H9 (cell line): ENCODE data around the gene B4GALT6. TPM values are rescaled to one million over a fixed set of nuclear protein-coding genes. Genes with fewer than 3 reads are reported as not detected.

Source experiments
- DNase-seq: peaks from one replicate; pipeline ENCODE4 v3.0.0-alpha.2; 2017
- H2AFZ ChIP-seq: one replicate; pipeline ENCODE4 v1.6.1; 2013; ENCODE audit warnings: mild to moderate bottlenecking, low read length, control low read depth, moderate library complexity
- H2AK5ac ChIP-seq: 2 replicates; pipeline ENCODE4 v1.6.1; 2013; ENCODE audit warnings: low read length, control low read depth, mixed read lengths; ENCODE audit not compliant: insufficient read length
- H2BK120ac ChIP-seq: one replicate; pipeline ENCODE4 v1.6.1; 2013; ENCODE audit warnings: low read depth, mild to moderate bottlenecking, low read length, control low read depth, inconsistent platforms; ENCODE audit not compliant: poor library complexity, severe bottlenecking
- H2BK12ac ChIP-seq: 2 replicates; pipeline ENCODE4 v1.6.1; 2013; ENCODE audit warnings: low read length, control low read depth, mixed read lengths, low read depth; ENCODE audit not compliant: insufficient read length
- H2BK15ac ChIP-seq: 2 replicates; pipeline ENCODE4 v1.6.1; 2013; ENCODE audit warnings: low read depth, low read length, control low read depth
- H2BK20ac ChIP-seq: one replicate; pipeline ENCODE4 v1.6.1; 2013; ENCODE audit warnings: low read depth, mild to moderate bottlenecking, low read length, control low read depth, inconsistent platforms; ENCODE audit not compliant: poor library complexity, severe bottlenecking
- H2BK5ac ChIP-seq: 2 replicates; pipeline ENCODE4 v1.6.1; 2013; ENCODE audit warnings: low read length, control low read depth, mixed read lengths; ENCODE audit not compliant: insufficient read length
- H3K14ac ChIP-seq: 2 replicates; pipeline ENCODE4 v1.6.1; 2013; ENCODE audit warnings: low read length, control low read depth; ENCODE audit not compliant: insufficient read depth
- H3K18ac ChIP-seq: 2 replicates; pipeline ENCODE4 v1.6.1; 2013; ENCODE audit warnings: low read depth, mild to moderate bottlenecking, mixed read lengths, low read length, control low read depth; ENCODE audit not compliant: insufficient read length
- H3K23ac ChIP-seq: 2 replicates; pipeline ENCODE4 v1.6.1; 2013; ENCODE audit warnings: low read length, control low read depth, mixed read lengths, low read depth; ENCODE audit not compliant: insufficient read length
- H3K23me2 ChIP-seq: 2 replicates; pipeline ENCODE4 v1.6.1; 2013; ENCODE audit warnings: low read depth, mild to moderate bottlenecking, mixed read lengths, low read length, control low read depth; ENCODE audit not compliant: insufficient read length, poor library complexity, severe bottlenecking
- H3K27ac ChIP-seq: 2 replicates; pipeline ENCODE4 v1.5.1; 2013; ENCODE audit warnings: low read length, control low read depth, mixed read lengths, low read depth; ENCODE audit not compliant: insufficient read length
- H3K27me3 ChIP-seq: 2 replicates; pipeline ENCODE4 v1.6.1; 2013; ENCODE audit warnings: low read length, control low read depth, inconsistent platforms; ENCODE audit not compliant: insufficient read depth
- H3K4ac ChIP-seq: 2 replicates; pipeline ENCODE4 v1.6.1; 2013; ENCODE audit warnings: low read depth, mild to moderate bottlenecking, control low read depth, inconsistent platforms, low read length, moderate library complexity
- H3K4me1 ChIP-seq: 2 replicates; pipeline ENCODE4 v1.6.1; 2013; ENCODE audit warnings: low read length, control low read depth, inconsistent platforms; ENCODE audit not compliant: insufficient read depth
- H3K4me2 ChIP-seq: 2 replicates; pipeline ENCODE4 v1.6.1; 2013; ENCODE audit warnings: low read length, control low read depth, mixed read lengths; ENCODE audit not compliant: insufficient read length, insufficient read depth
- H3K56ac ChIP-seq: 2 replicates; pipeline ENCODE4 v1.6.1; 2013; ENCODE audit warnings: low read depth, mild to moderate bottlenecking, mixed read lengths, low read length, control low read depth; ENCODE audit not compliant: insufficient read length
- H3K79me1 ChIP-seq: 2 replicates; pipeline ENCODE4 v1.6.1; 2013; ENCODE audit warnings: low read depth, mild to moderate bottlenecking, moderate library complexity, low read length, control low read depth, inconsistent platforms; ENCODE audit not compliant: insufficient read depth, poor library complexity, severe bottlenecking
- H3K79me2 ChIP-seq: 2 replicates; pipeline ENCODE4 v1.6.1; 2013; ENCODE audit warnings: low read length, control low read depth, inconsistent platforms; ENCODE audit not compliant: insufficient read depth
- H3K9ac ChIP-seq: 2 replicates; pipeline ENCODE4 v1.6.1; 2013; ENCODE audit warnings: low read length, control low read depth, mixed read lengths; ENCODE audit not compliant: insufficient read length; ENCODE audit errors: extremely low read depth
- H3K9me3 ChIP-seq: one replicate; pipeline ENCODE4 v1.6.1; 2013; ENCODE audit warnings: low read depth, low read length, inconsistent platforms; ENCODE audit not compliant: control insufficient read depth
- H3T11ph ChIP-seq: one replicate; pipeline ENCODE4 v1.6.1; 2013; ENCODE audit warnings: mild to moderate bottlenecking, low read length, control low read depth, inconsistent platforms
- H4K20me1 ChIP-seq: one replicate; pipeline ENCODE4 v1.6.1; 2013; ENCODE audit not compliant: control insufficient read depth, insufficient read length, insufficient read depth
- H4K5ac ChIP-seq: 2 replicates; pipeline ENCODE4 v1.6.1; 2013; ENCODE audit warnings: low read depth, mild to moderate bottlenecking, mixed read lengths, low read length, control low read depth; ENCODE audit not compliant: insufficient read length
- H4K8ac ChIP-seq: replicated peaks from 2 replicates; pipeline ENCODE4 v1.6.1; 2013; ENCODE audit warnings: low read length, control low read depth, mixed read lengths, low read depth; ENCODE audit not compliant: insufficient read length
- H4K91ac ChIP-seq: 2 replicates; pipeline ENCODE4 v1.6.1; 2013; ENCODE audit warnings: low read depth, mild to moderate bottlenecking, moderate library complexity, mixed read lengths, low read length, control low read depth; ENCODE audit not compliant: insufficient read length
- H3K27ac Mint-ChIP-seq, 3 experiments: 2 replicates in 2 of 3; 3 replicates in 1 of 3; pipeline ENCODE4 v1.8.0; 2020 to 2021; ENCODE audit warnings: mixed read lengths in 3 of 3, mild to moderate bottlenecking in 1 of 3, moderate library complexity in 1 of 3
- H3K27me3 Mint-ChIP-seq: 2 replicates; pipeline ENCODE4 v1.8.0; 2021; ENCODE audit warnings: low read depth, mild to moderate bottlenecking, moderate library complexity, mixed read lengths
- H3K36me3 Mint-ChIP-seq, 3 experiments: 2 replicates in 2 of 3; 3 replicates in 1 of 3; pipeline ENCODE4 v1.8.0; 2020 to 2021; ENCODE audit warnings: low read depth in 3 of 3, mixed read lengths in 3 of 3; ENCODE audit not compliant: insufficient read depth in 1 of 3
- H3K4me1 Mint-ChIP-seq, 2 experiments: 2 replicates each; pipeline ENCODE4 v1.8.0; 2020; ENCODE audit warnings: mixed read lengths in 2 of 2
- H3K4me3 Mint-ChIP-seq, 2 experiments: 2 replicates in 1 of 2; 3 replicates in 1 of 2; pipeline ENCODE4 v1.8.0; 2020 to 2021; ENCODE audit warnings: mild to moderate bottlenecking in 2 of 2, mixed read lengths in 2 of 2, moderate library complexity in 1 of 2
- H3K9me3 Mint-ChIP-seq, 2 experiments: 2 replicates in 1 of 2; 3 replicates in 1 of 2; pipeline ENCODE4 v1.8.0; 2020; ENCODE audit warnings: mild to moderate bottlenecking in 2 of 2, mixed read lengths in 2 of 2, moderate library complexity in 1 of 2
- total RNA-seq: library from RNA; stranded (reverse); gene quantifications from 2 replicates; pipeline ENCODE4 v1.2.1, GENCODE V29; 2021
- TF ChIP-seq, protein P1 (sequence below): fragments of 200-600 bp; sonication (generic); conservative IDR thresholded peaks from 3 replicates; pipeline ENCODE4 v1.8.0; 2021; ENCODE audit warnings: antibody characterized with exemption, mild to moderate bottlenecking

B4GALT6 gene
- total RNA-seq, 1 experiment from 2014 or later = 34.1 TPM

DNA sequence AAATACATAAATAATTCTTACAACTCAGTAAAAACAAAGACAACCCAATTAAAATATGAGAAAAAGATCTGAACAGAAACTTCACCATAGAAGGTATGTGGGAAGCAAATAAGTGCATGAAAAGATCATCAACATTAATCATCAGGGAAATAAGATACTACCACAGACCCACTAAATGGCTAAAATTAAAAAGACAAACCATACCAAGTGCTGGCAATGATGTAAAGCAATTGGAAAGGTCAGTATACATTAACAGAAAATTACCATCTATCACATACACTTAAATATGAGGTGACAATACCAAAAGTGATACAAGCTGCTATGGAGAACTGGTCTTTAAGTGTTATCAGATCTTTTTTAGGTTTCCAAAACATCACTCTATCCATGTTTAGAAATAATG is 48.0 kb downstream of the B4GALT6 start:
- no peak overlapping the region for H2BK15ac ChIP-seq
- no peak overlapping the region for H3K56ac ChIP-seq
- no peak overlapping the region for H3K4me2 ChIP-seq
- no peak overlapping the region for H2BK120ac ChIP-seq
- peaks cover 24 to 34% (median 34%) of the 10 kb centered on the region in 3 experiments for H3K36me3 Mint-ChIP-seq
- H3K4me3 Mint-ChIP-seq = no peak overlapping the region
- no peaks in the 10 kb centered on the region for H3K4me1 ChIP-seq
- H3K9me3 ChIP-seq = no peaks in the 10 kb centered on the region
- no peaks in the 10 kb centered on the region for H3K79me2 ChIP-seq
- no peak overlapping the region for H2BK5ac ChIP-seq
- H2BK12ac ChIP-seq = no peak overlapping the region
- no peaks in the 10 kb centered on the region for H3K27me3 ChIP-seq
- no peak overlapping the region for H3K4ac ChIP-seq
- DNase-seq = no peak
- H3K27ac ChIP-seq = no peak overlapping the region
- no peaks in the 10 kb centered on the region; a peak in 1 of 4 replicates for H3K4me1 Mint-ChIP-seq
- TF ChIP-seq, protein P1, sequence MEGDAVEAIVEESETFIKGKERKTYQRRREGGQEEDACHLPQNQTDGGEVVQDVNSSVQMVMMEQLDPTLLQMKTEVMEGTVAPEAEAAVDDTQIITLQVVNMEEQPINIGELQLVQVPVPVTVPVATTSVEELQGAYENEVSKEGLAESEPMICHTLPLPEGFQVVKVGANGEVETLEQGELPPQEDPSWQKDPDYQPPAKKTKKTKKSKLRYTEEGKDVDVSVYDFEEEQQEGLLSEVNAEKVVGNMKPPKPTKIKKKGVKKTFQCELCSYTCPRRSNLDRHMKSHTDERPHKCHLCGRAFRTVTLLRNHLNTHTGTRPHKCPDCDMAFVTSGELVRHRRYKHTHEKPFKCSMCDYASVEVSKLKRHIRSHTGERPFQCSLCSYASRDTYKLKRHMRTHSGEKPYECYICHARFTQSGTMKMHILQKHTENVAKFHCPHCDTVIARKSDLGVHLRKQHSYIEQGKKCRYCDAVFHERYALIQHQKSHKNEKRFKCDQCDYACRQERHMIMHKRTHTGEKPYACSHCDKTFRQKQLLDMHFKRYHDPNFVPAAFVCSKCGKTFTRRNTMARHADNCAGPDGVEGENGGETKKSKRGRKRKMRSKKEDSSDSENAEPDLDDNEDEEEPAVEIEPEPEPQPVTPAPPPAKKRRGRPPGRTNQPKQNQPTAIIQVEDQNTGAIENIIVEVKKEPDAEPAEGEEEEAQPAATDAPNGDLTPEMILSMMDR = no peak
- H2AFZ ChIP-seq = no peak overlapping the region
- H3K79me1 ChIP-seq = no peaks in the 10 kb centered on the region
- H3K18ac ChIP-seq = no peak overlapping the region
- H3K23ac ChIP-seq = no peak overlapping the region
- H3K27ac Mint-ChIP-seq = no peak overlapping the region
- no peaks in the 10 kb centered on the region for H4K20me1 ChIP-seq
- no peak overlapping the region for H2AK5ac ChIP-seq
- H4K91ac ChIP-seq = no peak overlapping the region
- no peak overlapping the region for H4K8ac ChIP-seq
- H3K9ac ChIP-seq = no peak overlapping the region
- no peak overlapping the region for H3K14ac ChIP-seq
- H3K27me3 Mint-ChIP-seq = no peaks in the 10 kb centered on the region
- H2BK20ac ChIP-seq = no peak overlapping the region
- H3T11ph ChIP-seq = no peak overlapping the region
- no peak overlapping the region for H4K5ac ChIP-seq
- H3K9me3 Mint-ChIP-seq = peaks cover 0 to 2% of the 10 kb centered on the region in 2 experiments; a peak in 2 of 5 replicates
- no peaks in the 10 kb centered on the region for H3K23me2 ChIP-seq
